Cardiac fibroblast (primary cell): Measurements from ENCODE around the gene AGBL3.
"Not testable (repeated sequence)": the region's sequence is repeated elsewhere in the genome, so short reads cannot be mapped to it uniquely, and the experiment has no call there.

Experiments used
- DNase-seq, 2 donors: peaks; one replicate each; pipeline versions ENCODE4 v3.0.0 to v3.0.0-alpha.2; 2010; ENCODE audit warnings: low read depth in 2 of 2
- H3K4me3 ChIP-seq, 2 donors: replicated peaks in 1 of 2; 1 replicate in 1 of 2; 2 replicates in 1 of 2; pipeline ENCODE4 v1.5.1; 2011; ENCODE audit warnings: low read depth in 2 of 2, low read length in 2 of 2, mild to moderate bottlenecking in 2 of 2, moderate library complexity in 1 of 2
- TF ChIP-seq, protein P1 (sequence below): IDR thresholded peaks from one replicate; pipeline ENCODE4 v1.5.1; 2011; ENCODE audit warnings: low read depth, mild to moderate bottlenecking, low read length, inconsistent platforms

The AGBL3 gene

DNA sequence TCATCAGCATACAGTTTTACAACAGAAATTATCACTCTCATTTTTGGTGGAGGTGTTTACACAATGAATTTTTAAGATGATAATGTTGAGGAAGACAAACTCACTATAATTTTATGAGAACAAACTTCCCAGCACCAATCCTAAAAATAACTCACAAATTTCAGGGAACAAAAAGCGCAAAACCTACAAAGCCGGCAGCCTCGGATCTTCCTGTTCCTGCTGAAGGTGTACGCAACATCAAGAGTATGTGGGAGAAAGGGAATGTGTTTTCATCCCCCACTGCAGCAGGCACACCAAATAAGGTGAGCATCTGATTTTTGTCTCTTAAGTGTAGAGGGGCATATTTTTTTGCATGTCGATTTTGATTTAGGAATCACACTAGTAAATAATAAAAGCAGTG, 26.5 kb upstream of the AGBL3 start:
- TF ChIP-seq, protein P1, sequence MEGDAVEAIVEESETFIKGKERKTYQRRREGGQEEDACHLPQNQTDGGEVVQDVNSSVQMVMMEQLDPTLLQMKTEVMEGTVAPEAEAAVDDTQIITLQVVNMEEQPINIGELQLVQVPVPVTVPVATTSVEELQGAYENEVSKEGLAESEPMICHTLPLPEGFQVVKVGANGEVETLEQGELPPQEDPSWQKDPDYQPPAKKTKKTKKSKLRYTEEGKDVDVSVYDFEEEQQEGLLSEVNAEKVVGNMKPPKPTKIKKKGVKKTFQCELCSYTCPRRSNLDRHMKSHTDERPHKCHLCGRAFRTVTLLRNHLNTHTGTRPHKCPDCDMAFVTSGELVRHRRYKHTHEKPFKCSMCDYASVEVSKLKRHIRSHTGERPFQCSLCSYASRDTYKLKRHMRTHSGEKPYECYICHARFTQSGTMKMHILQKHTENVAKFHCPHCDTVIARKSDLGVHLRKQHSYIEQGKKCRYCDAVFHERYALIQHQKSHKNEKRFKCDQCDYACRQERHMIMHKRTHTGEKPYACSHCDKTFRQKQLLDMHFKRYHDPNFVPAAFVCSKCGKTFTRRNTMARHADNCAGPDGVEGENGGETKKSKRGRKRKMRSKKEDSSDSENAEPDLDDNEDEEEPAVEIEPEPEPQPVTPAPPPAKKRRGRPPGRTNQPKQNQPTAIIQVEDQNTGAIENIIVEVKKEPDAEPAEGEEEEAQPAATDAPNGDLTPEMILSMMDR, result no peak
- no peak for DNase-seq
- H3K4me3 ChIP-seq, result no peak overlapping the region

DNA sequence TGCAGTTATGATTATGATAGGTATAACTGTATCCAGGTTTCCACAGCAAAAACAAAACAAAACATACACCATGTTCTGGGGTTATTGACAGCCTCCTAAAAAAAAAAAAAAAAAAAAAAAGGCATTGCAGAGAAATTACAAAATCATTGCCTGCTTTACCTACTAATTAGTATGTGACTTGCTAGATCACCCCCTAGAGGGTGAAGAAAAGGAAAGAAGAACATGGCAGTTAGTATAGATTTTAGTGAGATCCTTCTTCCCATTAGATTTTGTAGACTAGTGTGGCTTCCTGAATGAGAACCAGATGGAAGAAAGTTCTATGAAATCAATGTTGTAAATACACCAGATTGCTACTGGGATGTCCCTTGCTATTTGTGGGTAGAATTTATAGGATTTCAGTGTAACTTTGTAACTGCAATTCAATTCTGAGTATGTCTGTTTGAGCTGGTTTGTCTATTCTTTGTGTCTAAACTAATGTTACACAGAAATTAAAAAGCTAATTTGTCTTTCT, 24.0 kb upstream of the AGBL3 start:
- no peak for DNase-seq
- no peak overlapping the region for H3K4me3 ChIP-seq
- TF ChIP-seq, protein P1, result no peak

DNA sequence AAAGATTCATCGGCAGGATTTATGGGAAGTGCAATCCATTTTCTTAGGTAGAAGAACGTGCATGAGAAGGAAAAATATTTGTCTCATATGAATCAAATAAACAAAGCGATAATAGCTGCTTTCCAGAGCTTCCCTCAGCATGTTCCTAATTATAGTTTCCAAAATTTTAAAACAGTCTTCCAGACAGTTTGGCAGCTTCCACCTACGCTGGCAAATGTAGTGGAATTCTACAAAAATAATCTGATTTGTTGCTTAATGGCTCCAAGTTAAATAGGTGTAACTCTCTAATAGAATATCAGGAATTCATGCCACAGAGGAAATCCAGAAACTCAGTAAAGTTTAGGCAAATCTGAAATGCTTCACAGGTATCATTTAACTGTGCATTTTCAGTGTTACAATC, 23.3 kb upstream of the AGBL3 start:
- H3K4me3 ChIP-seq, result no peak overlapping the region
- TF ChIP-seq, protein P1, result no peak
- DNase-seq, result no peak

DNA sequence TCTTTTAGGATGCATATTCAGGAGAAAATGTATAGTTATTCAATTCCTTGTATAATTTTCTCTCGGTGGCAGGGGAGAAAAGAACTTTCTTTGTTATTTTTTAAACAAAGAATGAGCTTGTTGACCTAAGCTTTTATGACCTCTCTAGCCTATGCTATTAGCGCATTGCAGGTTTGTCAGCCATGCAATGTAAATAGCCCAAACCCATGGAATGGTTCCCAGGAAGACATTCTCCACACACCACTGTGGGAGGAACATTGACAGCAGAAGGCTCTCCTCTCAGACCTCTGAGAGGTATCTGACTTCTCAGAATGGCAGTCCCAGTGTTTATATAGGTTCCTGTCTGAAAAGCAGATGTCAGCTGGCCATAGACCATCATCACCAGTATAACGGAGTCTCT, 19.6 kb upstream of the AGBL3 start:
- TF ChIP-seq, protein P1, result no peak

DNA sequence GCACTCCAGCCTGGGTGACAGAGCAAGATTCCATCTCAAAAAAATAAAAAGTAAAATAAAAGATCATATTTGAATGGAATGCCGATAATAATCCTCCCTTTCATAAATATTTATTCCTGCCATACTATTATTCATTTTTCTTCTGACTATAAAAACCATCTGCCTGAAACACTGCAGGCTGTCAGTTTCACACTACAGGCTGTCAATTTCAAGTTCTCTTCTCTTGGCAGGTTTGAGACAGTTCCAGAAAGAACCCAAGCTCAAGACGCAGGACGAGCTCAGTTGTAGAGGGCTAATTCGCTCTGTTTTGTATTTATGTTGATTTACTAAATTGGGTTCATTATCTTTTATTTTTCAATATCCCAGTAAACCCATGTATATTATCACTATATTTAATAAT, 18.2 kb upstream of the AGBL3 start:
- no peak overlapping the region for H3K4me3 ChIP-seq
- DNase-seq, result no peak
- TF ChIP-seq, protein P1, result no peak

More for the DNA sequence above, 19.6 kb upstream of the AGBL3 start:
- no peak for DNase-seq
- H3K4me3 ChIP-seq, result no peak overlapping the region

DNA sequence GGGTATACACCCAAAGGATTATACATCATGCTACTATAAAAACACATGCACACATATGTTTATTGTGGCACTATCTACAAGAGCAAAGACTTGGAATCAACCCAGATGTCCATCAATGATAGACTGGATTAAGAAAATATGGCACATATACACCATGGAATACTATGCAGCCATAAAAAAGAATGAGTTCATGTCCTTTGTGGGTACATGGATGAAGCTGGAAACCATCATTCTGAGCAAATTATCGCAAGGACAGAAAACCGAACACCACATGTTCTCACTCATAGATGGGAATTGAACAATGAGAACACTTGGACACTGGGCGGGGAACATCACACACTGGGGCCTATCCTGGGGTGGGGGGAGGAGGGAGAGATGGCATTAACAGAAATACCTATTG, 4.7 kb upstream of the AGBL3 start:
- not testable (repeated sequence) for DNase-seq, H3K4me3 ChIP-seq

DNA sequence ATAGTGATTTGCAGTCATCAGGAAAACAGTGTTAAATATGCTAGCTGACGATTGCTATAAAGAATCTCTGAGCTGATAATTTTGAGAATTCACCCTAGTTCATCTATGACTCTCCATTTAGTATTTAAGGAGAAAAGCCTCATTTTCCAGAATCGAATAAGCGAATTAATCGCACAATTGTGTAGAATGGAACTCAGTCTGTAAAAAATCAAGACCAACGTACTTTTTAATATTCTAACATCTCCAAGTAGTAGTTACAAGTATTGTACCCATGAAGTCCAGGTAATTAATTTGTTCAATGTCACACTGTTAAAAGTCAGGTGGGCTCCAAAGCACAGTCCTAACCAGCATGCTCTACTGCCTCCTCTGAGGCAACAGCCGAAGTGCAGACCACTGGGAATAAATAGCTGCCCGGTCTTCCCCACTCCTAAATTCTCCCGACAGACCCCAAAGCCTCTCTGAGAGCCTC, 380 bp upstream of the AGBL3 start:
- TF ChIP-seq, protein P1, result peak; percentile 21
- peak overlapping the region; percentile 83 to 87 for H3K4me3 ChIP-seq
- DNase-seq, result no peak
